ENCODE measurements around the gene DLGAP1.
"Not testable (repeated sequence)": the region's sequence is repeated elsewhere in the genome, so short reads cannot be mapped to it uniquely, and the experiment has no call there.

Gene DLGAP1

DNA sequence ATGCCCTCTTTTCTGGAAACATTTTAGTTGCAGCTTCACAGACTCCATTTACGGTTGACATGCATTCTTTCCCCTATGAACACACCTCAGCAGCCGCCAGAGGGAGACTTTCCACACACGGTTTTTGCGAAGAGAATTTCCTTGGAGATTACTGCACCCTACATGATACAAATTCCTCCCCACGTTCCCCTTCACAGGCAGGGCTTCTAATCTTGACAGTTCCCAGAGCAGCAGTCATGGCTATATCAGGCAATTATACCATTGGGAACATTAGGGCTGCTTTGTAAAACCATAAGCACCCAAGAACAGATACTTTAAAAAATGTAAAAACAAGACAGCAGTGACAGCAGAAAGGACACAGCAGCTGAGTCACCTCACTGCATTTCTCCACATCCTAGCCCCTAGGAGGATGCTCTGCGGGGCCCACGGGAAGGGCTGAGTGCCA is 751.4 kb downstream of the DLGAP1 start:
- peak overlapping the region in 1 of 7 experiments; percentile 25 for H3K4me3 ChIP-seq (ENCODE audit: control insufficient read depth in 1 of 7, extremely low read depth in 1 of 7, insufficient read depth in 4 of 7, low read depth in 2 of 7, low read length in 6 of 7)
- POLR2A ChIA-PET = no interaction called here
- H3K27me3 ChIP-seq (replicated peaks in 2 of 5; ENCODE audit: control insufficient read depth in 4 of 5, insufficient read depth in 5 of 5, low read length in 4 of 5) = no peaks in the 10 kb centered on the region
- WGBS (ENCODE audit: insufficient coverage) = 30% methylated on average over 4 of the region's 7 CpGs
- H3K36me3 ChIP-seq (ENCODE audit: control insufficient read depth in 4 of 4, insufficient read depth in 4 of 4, low read length in 3 of 4) = no peaks in the 10 kb centered on the region
- H3K9me3 ChIP-seq (ENCODE audit: control extremely low read depth in 1 of 5, control insufficient read depth in 4 of 5, insufficient read depth in 2 of 5, low read depth in 1 of 5, low read length in 4 of 5) = no peaks in the 10 kb centered on the region
- DNase-seq = peak; percentile 60 to 74 (median 67)
- CTCF ChIA-PET = interaction anchor here (1.3 to 7.5 kb wide), 10 partner anchors 11 to 292 kb away, joined by 3 to 49 read pairs (median 8); no protein-coding TSS in a partner anchor
- peaks cover 0 to 19% (median 15%) of the 10 kb centered on the region in 4 experiments for H3K4me1 ChIP-seq (ENCODE audit: control extremely low read depth in 1 of 4, control insufficient read depth in 4 of 4, insufficient read depth in 4 of 4, low read length in 3 of 4)
- H3K27ac ChIP-seq (ENCODE audit: insufficient read depth in 1 of 2, low read depth in 1 of 2, low read length in 2 of 2, poor library complexity in 1 of 2, severe bottlenecking in 2 of 2) = no peak overlapping the region

GRCh38 chr18:3699707-3700567 is 755.2 kb downstream of the DLGAP1 start:
- DNase-seq = peak; percentile 36 to 87 (median 79)
- ChIA-PET POLR2A (interaction anchor here (0.5 kb wide), 1 partner anchor 303 kb away, joined by 3 read pairs; no protein-coding TSS in a partner anchor), CTCF (interaction anchor here (0.9 to 7.5 kb wide), 15 partner anchors 9 to 403 kb away, joined by 3 to 49 read pairs (median 4); no protein-coding TSS in a partner anchor)
- H3K4me1 ChIP-seq (ENCODE audit: control extremely low read depth in 1 of 4, control insufficient read depth in 4 of 4, insufficient read depth in 4 of 4, low read length in 3 of 4) = peaks cover 0 to 17% (median 14%) of the 10 kb centered on the region in 4 experiments
- H3K27ac ChIP-seq (ENCODE audit: insufficient read depth in 1 of 2, low read depth in 1 of 2, low read length in 2 of 2, poor library complexity in 1 of 2, severe bottlenecking in 2 of 2) = peak overlapping the region; percentile 81 to 86
- peak overlapping the region in 6 of 7 experiments; percentile 51 to 75 (median 64) for H3K4me3 ChIP-seq (ENCODE audit: control insufficient read depth in 1 of 7, extremely low read depth in 1 of 7, insufficient read depth in 4 of 7, low read depth in 2 of 7, low read length in 6 of 7)
- H3K9me3 ChIP-seq (ENCODE audit: control extremely low read depth in 1 of 5, control insufficient read depth in 4 of 5, insufficient read depth in 2 of 5, low read depth in 1 of 5, low read length in 4 of 5); H3K36me3 ChIP-seq (ENCODE audit: control insufficient read depth in 4 of 4, insufficient read depth in 4 of 4, low read length in 3 of 4); H3K27me3 ChIP-seq (replicated peaks in 2 of 5; ENCODE audit: control insufficient read depth in 4 of 5, insufficient read depth in 5 of 5, low read length in 4 of 5): not testable (repeated sequence)
- 3% methylated on average over 14 of the region's 16 CpGs for WGBS (ENCODE audit: insufficient coverage)

- CTCF ChIA-PET = interaction anchor here (0.8 to 5.4 kb wide), 4 partner anchors 9 to 77 kb away, joined by 3 to 25 read pairs (median 11); no protein-coding TSS in a partner anchor
- not testable (repeated sequence) for H3K36me3 ChIP-seq (ENCODE audit: control insufficient read depth in 4 of 4, insufficient read depth in 4 of 4, low read length in 3 of 4); H3K4me3 ChIP-seq (ENCODE audit: control insufficient read depth in 1 of 7, extremely low read depth in 1 of 7, insufficient read depth in 4 of 7, low read depth in 2 of 7, low read length in 6 of 7); H3K9me3 ChIP-seq (ENCODE audit: control extremely low read depth in 1 of 5, control insufficient read depth in 4 of 5, insufficient read depth in 2 of 5, low read depth in 1 of 5, low read length in 4 of 5); H3K27ac ChIP-seq (ENCODE audit: insufficient read depth in 1 of 2, low read depth in 1 of 2, low read length in 2 of 2, poor library complexity in 1 of 2, severe bottlenecking in 2 of 2); H3K4me1 ChIP-seq (ENCODE audit: control extremely low read depth in 1 of 4, control insufficient read depth in 4 of 4, insufficient read depth in 4 of 4, low read length in 3 of 4); H3K27me3 ChIP-seq (replicated peaks in 2 of 5; ENCODE audit: control insufficient read depth in 4 of 5, insufficient read depth in 5 of 5, low read length in 4 of 5); DNase-seq
- 72% methylated on average over 3 of the region's 5 CpGs for WGBS (ENCODE audit: insufficient coverage)
- POLR2A ChIA-PET = interaction anchor here (0.6 kb wide), 1 partner anchor 263 kb away, joined by 3 read pairs; no protein-coding TSS in a partner anchor
Observed at GRCh38 chr18:3694030-3694778, 760.9 kb downstream of the DLGAP1 start.

DNA sequence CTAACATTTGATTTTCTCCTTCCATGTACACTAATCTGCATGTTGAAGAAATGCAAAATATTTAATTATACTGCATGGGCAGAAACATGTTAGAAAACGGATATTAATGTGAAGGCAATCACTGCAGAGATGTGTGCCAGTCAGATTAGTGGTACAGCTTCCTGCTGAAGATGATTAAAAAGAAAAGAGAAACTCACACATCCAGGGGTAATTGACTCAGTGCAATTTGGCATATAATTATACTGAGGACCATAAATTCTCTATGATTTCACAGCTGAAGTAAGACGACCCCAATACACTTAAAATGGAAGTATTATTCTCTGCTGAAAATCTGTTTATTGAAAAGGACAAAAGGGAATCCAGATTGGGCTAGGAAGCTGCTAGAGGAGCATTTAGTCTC is 761.7 kb downstream of the DLGAP1 start:
- WGBS (ENCODE audit: insufficient coverage) = no CpG with 5 or more reads among the region's 2 CpGs
- peaks cover 0 to 5% (median 1%) of the 10 kb centered on the region in 4 experiments for H3K4me1 ChIP-seq (ENCODE audit: control extremely low read depth in 1 of 4, control insufficient read depth in 4 of 4, insufficient read depth in 4 of 4, low read length in 3 of 4)
- no peaks in the 10 kb centered on the region for H3K9me3 ChIP-seq (ENCODE audit: control extremely low read depth in 1 of 5, control insufficient read depth in 4 of 5, insufficient read depth in 2 of 5, low read depth in 1 of 5, low read length in 4 of 5)
- DNase-seq = peak in 2 of 3 donors; percentile 26 to 41
- H3K27me3 ChIP-seq (replicated peaks in 2 of 5; ENCODE audit: control insufficient read depth in 4 of 5, insufficient read depth in 5 of 5, low read length in 4 of 5) = no peaks in the 10 kb centered on the region
- H3K36me3 ChIP-seq (ENCODE audit: control insufficient read depth in 4 of 4, insufficient read depth in 4 of 4, low read length in 3 of 4) = no peaks in the 10 kb centered on the region
- ChIA-PET POLR2A (no interaction called here), CTCF (interaction anchor here (0.8 to 5.4 kb wide), 4 partner anchors 10 to 78 kb away, joined by 4 to 25 read pairs (median 12); no protein-coding TSS in a partner anchor)
- no peak overlapping the region for H3K27ac ChIP-seq (ENCODE audit: insufficient read depth in 1 of 2, low read depth in 1 of 2, low read length in 2 of 2, poor library complexity in 1 of 2, severe bottlenecking in 2 of 2)
- no peak overlapping the region for H3K4me3 ChIP-seq (ENCODE audit: control insufficient read depth in 1 of 7, extremely low read depth in 1 of 7, insufficient read depth in 4 of 7, low read depth in 2 of 7, low read length in 6 of 7)

- Histone ChIP-seq H3K36me3 (ENCODE audit: control insufficient read depth in 4 of 4, insufficient read depth in 4 of 4, low read length in 3 of 4) (no peaks in the 10 kb centered on the region), H3K4me1 (ENCODE audit: control extremely low read depth in 1 of 4, control insufficient read depth in 4 of 4, insufficient read depth in 4 of 4, low read length in 3 of 4) (peaks cover 0 to 5% (median 1%) of the 10 kb centered on the region in 4 experiments), H3K27ac (ENCODE audit: insufficient read depth in 1 of 2, low read depth in 1 of 2, low read length in 2 of 2, poor library complexity in 1 of 2, severe bottlenecking in 2 of 2) (no peak overlapping the region), H3K27me3 (replicated peaks in 2 of 5; ENCODE audit: control insufficient read depth in 4 of 5, insufficient read depth in 5 of 5, low read length in 4 of 5) (no peaks in the 10 kb centered on the region), H3K9me3 (ENCODE audit: control extremely low read depth in 1 of 5, control insufficient read depth in 4 of 5, insufficient read depth in 2 of 5, low read depth in 1 of 5, low read length in 4 of 5) (no peaks in the 10 kb centered on the region), H3K4me3 (ENCODE audit: control insufficient read depth in 1 of 7, extremely low read depth in 1 of 7, insufficient read depth in 4 of 7, low read depth in 2 of 7, low read length in 6 of 7) (no peak overlapping the region)
- 100% methylated on average over 2 of the region's 2 CpGs for WGBS (ENCODE audit: insufficient coverage)
- no peak for DNase-seq
- ChIA-PET CTCF (interaction anchor here (1.6 to 5.4 kb wide), 4 partner anchors 10 to 27 kb away, joined by 5 to 25 read pairs (median 12); no protein-coding TSS in a partner anchor), POLR2A (no interaction called here)
Observed at GRCh38 chr18:3692691-3693090, 762.4 kb downstream of the DLGAP1 start.

DNA sequence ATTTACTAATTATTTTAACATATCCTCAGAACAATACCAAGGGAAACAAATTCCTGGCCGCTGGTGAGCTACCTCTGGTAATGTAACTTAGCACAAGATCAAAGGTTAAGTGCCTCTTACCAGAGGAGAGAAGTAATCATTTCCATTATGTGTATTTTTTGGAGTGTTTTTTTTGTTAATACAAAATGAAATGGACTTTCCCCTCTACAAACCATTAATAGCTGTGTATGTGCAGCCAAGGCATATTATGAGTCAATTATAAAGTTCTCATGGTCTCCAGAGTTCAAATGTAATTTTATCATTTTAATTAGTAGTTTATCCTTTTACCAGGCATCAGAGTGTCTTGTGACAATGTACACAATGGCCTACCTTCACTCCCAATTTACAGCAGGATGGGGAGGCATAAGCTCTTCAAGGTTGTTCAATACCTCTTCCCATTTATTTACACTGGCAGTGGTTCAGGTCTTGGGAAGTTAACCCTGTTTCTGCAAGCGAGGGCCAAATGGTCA is 762.9 kb downstream of the DLGAP1 start:
- ChIA-PET CTCF (interaction anchor here (1.2 to 5.4 kb wide), 7 partner anchors 10 to 306 kb away, joined by 3 to 25 read pairs (median 5); no protein-coding TSS in a partner anchor), POLR2A (no interaction called here)
- no peak for DNase-seq
- no peak overlapping the region for H3K4me3 ChIP-seq (ENCODE audit: control insufficient read depth in 1 of 7, extremely low read depth in 1 of 7, insufficient read depth in 4 of 7, low read depth in 2 of 7, low read length in 6 of 7)
- WGBS (ENCODE audit: insufficient coverage) = 100% methylated on average over 1 of the region's 2 CpGs
- H3K9me3 ChIP-seq (ENCODE audit: control extremely low read depth in 1 of 5, control insufficient read depth in 4 of 5, insufficient read depth in 2 of 5, low read depth in 1 of 5, low read length in 4 of 5) = no peaks in the 10 kb centered on the region
- no peaks in the 10 kb centered on the region for H3K36me3 ChIP-seq (ENCODE audit: control insufficient read depth in 4 of 4, insufficient read depth in 4 of 4, low read length in 3 of 4)
- no peaks in the 10 kb centered on the region for H3K27me3 ChIP-seq (replicated peaks in 2 of 5; ENCODE audit: control insufficient read depth in 4 of 5, insufficient read depth in 5 of 5, low read length in 4 of 5)
- H3K4me1 ChIP-seq (ENCODE audit: control extremely low read depth in 1 of 4, control insufficient read depth in 4 of 4, insufficient read depth in 4 of 4, low read length in 3 of 4) = peaks cover 0 to 5% (median 1%) of the 10 kb centered on the region in 4 experiments
- no peak overlapping the region for H3K27ac ChIP-seq (ENCODE audit: insufficient read depth in 1 of 2, low read depth in 1 of 2, low read length in 2 of 2, poor library complexity in 1 of 2, severe bottlenecking in 2 of 2)
